Measurements from ENCODE around the gene SLC25A23.
A peak's percentile ranks its signal among the peaks of the same experiment; 100 is the strongest.
"Not testable (repeated sequence)": the region's sequence is repeated elsewhere in the genome, so short reads cannot be mapped to it uniquely, and the experiment has no call there.

Gene SLC25A23

DNA sequence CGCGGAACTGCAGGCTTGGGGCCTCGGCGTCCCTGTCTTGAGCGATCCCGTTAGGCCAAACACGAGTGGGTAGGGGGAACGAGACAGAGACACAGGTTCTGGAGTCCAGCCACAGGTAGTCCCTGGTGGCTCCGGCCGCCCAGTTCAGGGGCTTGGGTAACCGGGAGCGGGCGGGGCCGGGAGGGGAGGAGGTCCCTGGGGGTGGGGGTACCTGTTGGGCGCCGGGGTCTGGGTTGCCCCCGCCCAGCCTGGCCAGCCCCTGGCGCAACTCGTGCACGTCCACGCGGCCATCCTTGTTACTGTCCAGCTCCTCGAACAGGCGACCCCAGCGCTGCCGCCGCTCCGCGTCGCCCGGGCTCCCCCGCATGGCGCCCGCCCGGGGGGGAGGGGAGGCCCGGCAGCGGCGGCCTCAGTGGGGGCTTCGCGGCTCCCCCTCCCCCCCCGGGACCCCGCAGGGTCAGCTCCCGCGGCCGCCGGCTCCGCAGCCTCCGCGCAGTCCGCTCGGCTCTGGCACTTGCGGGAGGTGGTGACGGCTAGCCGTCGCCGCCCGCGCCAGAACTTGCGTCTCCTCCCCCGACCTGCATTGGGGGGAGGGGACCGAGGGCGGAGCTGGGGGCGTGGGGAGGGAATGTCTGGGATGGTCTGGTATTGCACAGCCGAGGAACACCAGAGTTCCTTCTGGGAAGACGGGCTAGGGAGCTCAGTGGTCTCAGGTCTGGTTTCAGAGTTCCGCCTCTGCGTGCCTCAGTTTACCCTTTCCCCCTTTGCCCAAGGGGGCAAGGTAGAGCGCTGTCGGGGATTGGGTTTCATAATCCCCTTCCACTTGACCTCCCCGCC lies at the start of gene SLC25A23:
Gene SLC25A23, minus strand, starts transcription at position 531 of the 837 bp plus-strand sequence. Its CDS starts 164 bp downstream, at position 367.
- DNase-seq (ENCODE audit: low read depth), result peak; percentile 33

GRCh38 chr19:6508028-6508771 lies 48.6 kb upstream of the SLC25A23 start:
- DNase-seq (ENCODE audit: low read depth), result not testable (repeated sequence)

- DNase-seq (ENCODE audit: low read depth), result no peak
Observed at GRCh38 chr19:6503407-6504201, 44.0 kb upstream of the SLC25A23 start.

DNA sequence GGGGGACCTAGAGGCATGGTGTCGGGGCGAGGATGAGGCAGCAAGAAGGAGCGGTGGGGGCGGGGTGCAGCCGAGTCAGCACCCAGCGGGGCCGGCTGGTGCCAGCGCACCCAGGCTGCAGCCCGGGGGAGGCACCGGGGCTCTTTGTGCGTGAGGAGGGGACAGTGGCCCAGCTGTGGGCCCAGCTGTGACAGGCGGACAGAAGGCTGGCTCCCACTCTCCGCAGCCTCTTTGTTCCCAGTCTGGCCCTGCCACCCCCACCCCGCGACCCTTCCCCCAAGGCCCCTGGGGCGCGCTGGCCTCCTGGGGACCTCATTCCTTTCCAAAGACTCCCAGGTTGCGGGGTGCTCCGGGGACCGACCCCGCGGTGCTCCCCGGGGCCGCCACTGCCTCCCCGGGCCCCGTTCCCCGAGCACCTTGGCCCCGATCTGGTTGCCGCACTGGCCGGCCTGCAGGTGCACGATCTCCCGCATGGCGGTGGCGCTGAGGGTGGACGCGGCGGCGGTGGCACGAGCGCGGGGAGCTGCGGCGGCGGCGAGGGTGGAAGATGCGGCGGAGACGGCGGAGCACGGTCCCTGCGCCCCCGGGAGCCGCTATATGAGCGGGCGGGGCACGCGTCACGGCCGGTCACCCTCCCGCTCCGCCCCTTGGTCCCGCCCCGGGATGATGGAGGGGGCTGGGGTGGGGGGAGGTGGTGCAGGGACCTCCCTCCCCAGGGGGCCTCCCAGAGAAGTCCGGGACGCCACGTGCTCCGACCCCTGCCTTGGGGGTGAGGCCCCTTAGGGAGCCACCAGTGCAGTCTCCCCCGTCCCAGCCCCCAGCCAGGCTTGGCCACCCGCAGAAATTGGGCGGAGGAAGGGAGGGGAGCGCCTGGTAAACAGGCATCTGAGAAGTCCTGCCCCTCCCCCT lies 42.4 kb upstream of the SLC25A23 start, which contains the start of gene TUBB4A:
Gene TUBB4A, minus strand, starts transcription at position 570 of the 909 bp plus-strand sequence. Its CDS starts 97 bp downstream, at position 473.
- DNase-seq (ENCODE audit: low read depth), result no peak

- no peak for DNase-seq (ENCODE audit: low read depth)
Observed at GRCh38 chr19:6500837-6501739, 41.5 kb upstream of the SLC25A23 start.

GRCh38 chr19:6499052-6499790 lies 39.6 kb upstream of the SLC25A23 start:
- DNase-seq (ENCODE audit: low read depth), result no peak

- DNase-seq (ENCODE audit: low read depth), result no peak
Observed at GRCh38 chr19:6498294-6499036, 38.9 kb upstream of the SLC25A23 start.

GRCh38 chr19:6495947-6496346 lies 36.4 kb upstream of the SLC25A23 start:
- no peak for DNase-seq (ENCODE audit: low read depth)

DNA sequence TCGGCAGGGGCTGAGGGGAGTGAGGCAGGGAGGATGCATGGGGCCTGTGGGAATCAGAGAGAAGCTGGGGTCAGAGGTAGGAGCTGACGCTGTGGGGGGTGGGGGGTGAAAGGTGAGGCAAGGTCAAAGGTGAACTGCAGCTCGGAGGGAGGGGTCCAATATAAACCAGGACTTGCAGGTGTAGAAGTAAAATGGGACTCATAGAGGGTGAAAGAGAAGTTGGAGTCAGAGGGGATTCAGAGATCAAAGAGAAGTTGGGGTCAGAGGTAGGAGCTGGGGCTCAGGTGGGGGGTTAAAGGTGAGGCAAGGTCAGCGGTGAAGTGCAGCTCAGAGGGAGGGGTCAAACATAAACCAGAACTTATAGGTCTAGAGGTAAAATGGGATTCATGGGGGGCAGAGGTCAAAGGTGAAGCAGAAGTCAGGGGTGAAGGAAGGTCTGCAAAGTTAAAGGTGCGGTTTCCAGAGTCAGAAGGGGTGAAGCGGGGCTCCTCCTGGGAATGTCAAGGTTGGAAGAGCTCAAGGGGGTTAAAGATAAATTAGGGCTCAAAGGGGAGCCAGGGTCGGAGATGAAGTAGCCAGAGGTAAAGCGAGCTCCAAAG lies 34.9 kb upstream of the SLC25A23 start:
- no peak for DNase-seq (ENCODE audit: low read depth)

DNA sequence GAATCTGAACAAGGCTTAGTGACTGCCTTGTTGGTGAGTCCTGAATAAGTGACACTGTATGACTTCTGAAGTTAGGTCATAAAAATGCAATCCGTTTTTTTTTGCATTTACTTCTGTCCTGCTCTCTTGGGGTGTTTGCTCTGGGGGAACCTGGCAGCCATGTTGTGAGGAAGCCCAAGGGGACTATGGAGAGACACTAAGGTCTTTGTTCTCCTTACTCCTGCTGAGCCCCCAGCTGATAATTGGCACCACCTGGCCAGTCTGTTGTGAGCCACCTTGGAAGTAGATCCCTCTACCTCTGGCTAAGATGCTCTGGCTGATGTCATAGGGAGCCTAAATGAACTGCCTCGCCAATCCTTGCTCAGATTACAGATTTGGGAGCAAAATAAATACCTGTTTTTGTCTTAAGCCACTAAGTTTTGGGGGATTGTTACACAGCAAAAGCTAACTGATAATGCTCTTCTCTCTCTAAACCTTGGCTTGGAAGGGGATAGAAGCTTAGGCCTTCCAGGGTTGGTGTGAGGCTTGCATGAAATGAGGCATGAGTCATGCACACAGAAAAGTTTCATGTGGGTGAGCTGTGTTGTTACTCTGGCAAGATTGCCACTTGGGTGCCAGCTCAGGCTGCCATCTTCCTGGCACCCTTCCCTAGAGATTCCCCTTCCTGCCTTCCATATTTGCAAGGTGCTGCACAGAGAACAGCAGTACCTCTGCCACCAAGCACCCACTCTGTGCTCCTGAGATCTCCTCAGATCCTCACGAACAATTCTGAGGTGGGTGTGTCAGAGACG lies 32.4 kb upstream of the SLC25A23 start:
- no peak for DNase-seq (ENCODE audit: low read depth)

DNA sequence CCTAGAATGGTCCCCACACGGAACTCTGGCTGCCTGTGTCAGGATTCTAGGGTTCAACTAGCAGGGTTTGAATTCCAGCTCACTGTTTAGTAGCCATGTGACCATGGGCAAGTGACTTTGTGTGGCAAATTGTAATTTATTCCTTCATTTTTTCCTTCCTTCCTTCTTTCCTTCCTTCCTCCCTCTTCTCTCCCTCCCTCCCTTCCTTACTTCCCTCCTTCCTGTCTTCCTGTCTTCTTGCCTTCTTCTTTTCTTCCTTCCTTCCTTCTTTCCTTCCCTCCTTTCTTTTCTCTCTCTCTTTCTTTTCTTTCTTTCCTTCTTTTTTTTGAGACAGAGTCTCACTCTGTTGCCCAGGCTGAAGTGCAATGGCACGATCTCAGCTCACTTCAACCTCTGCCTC lies 30.5 kb upstream of the SLC25A23 start:
- DNase-seq (ENCODE audit: low read depth), result no peak

DNA sequence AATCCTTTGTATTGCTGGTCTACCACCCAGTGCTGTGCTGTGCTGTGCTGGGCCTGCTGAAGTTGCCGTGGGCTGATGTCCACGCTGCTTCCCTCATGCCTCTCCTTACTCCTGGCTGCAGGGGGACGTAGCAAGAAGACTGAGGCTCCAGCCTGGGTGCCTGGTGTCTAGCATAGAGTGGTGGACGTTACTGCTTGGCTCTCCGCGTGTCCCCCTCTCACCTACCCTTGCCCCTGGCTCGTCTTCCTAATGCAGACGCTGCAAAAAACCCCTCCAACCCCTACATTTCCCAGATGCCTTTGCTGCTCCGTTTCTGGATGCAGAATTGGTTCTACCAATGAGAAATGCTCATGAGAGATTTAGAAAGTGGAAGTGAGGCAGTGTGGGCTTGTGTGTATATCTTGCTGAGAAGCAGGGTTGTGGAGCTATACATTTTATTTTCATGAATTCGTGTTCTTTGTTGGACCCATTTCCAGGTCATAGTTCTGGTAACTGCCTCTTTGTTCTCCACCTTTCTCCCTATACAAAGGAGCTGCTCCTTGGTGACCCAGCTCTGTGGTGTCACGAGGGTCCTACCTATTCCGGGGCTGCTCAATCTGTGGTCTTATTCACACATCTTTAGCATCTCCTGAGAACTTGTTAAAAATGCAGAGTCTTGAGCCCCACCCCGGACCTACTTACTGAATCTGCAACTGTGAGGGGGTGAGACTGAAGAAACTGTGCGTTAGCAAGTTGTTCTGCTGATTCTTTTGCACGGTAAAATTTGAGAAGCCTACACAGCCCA lies 29.9 kb upstream of the SLC25A23 start:
- DNase-seq (ENCODE audit: low read depth), result no peak

DNA sequence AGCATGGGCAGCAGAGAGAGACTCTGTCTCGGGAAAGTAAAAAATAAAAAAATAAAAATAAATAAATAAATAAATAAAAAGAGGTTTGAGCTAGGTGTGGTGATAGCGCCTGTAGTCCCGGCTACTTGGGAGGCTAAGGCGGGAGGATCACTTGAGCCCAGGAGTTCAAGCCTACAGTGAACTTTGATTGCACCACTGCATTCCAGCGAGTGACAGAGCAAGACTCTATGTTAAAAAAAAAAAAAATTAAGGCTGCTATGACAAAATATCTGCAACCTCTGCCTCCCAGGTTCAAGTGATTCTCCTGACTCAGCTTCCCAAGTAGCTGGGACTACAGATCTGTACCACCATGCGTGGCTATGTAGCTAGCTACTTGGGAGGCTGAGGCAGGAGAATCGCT lies 25.2 kb upstream of the SLC25A23 start:
- no peak for DNase-seq (ENCODE audit: low read depth)

GRCh38 chr19:6484230-6484629 lies 24.6 kb upstream of the SLC25A23 start:
- no peak for DNase-seq (ENCODE audit: low read depth)

- DNase-seq (ENCODE audit: low read depth), result no peak
Observed at GRCh38 chr19:6483235-6483634, 23.6 kb upstream of the SLC25A23 start.

DNA sequence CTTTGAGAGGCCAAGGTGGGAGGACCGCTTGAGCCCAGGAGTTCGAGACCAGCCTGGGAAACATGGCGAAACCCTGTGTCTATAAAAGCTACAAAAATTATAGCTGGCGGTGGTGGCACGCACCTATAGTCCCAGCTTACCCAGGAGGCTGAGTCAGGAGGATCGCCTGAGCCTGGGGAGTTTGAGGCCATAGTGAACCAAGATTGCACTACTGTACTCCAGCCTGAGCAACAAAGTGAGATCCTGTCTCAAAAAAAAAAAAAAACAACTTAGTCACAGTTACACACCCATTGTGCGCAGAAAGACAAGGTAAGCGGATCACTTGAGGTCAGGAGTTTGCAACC lies 22.7 kb upstream of the SLC25A23 start:
- DNase-seq (ENCODE audit: low read depth), result no peak
